Measurements from ENCODE around the gene CYP4F3.

DNA sequence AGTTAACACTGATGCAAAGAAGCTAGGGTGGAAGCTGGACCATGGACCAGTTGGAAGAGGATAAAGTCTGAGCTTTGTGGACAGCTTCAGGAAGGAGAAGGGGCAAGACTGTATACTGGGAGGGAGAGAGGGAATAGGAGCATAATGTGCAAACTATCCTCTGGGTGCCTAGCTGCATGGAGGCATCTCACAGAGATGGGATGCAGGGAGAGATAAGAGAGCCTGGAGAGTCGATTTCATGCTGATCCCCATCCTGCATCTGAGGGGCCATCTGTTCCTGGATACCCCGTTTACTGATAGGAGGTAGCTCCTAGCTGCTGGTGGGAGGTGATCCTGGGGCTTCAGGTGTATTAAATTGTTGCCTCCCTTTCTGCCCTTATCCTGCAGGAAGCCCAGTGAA lies 8.8 kb downstream of the CYP4F3 start:
- TF ChIP-seq, protein P1, sequence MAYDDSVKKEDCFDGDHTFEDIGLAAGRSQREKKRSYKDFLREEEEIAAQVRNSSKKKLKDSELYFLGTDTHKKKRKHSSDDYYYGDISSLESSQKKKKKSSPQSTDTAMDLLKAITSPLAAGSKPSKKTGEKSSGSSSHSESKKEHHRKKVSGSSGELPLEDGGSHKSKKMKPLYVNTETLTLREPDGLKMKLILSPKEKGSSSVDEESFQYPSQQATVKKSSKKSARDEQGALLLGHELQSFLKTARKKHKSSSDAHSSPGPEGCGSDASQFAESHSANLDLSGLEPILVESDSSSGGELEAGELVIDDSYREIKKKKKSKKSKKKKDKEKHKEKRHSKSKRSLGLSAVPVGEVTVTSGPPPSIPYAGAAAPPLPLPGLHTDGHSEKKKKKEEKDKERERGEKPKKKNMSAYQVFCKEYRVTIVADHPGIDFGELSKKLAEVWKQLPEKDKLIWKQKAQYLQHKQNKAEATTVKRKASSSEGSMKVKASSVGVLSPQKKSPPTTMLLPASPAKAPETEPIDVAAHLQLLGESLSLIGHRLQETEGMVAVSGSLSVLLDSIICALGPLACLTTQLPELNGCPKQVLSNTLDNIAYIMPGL (CRISPR knock-in tag; IDR thresholded peaks at IDR 0.05): no peak
- TF ChIP-seq, protein P2, sequence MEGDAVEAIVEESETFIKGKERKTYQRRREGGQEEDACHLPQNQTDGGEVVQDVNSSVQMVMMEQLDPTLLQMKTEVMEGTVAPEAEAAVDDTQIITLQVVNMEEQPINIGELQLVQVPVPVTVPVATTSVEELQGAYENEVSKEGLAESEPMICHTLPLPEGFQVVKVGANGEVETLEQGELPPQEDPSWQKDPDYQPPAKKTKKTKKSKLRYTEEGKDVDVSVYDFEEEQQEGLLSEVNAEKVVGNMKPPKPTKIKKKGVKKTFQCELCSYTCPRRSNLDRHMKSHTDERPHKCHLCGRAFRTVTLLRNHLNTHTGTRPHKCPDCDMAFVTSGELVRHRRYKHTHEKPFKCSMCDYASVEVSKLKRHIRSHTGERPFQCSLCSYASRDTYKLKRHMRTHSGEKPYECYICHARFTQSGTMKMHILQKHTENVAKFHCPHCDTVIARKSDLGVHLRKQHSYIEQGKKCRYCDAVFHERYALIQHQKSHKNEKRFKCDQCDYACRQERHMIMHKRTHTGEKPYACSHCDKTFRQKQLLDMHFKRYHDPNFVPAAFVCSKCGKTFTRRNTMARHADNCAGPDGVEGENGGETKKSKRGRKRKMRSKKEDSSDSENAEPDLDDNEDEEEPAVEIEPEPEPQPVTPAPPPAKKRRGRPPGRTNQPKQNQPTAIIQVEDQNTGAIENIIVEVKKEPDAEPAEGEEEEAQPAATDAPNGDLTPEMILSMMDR (IDR thresholded peaks at IDR 0.05): no peak
- TF ChIP-seq CREM (CRISPR knock-in tag; IDR thresholded peaks at IDR 0.05): no peak
